ENCODE measurements around the gene FADS6.
A peak's percentile ranks its signal among the peaks of the same experiment; 100 is the strongest.

The FADS6 gene

GRCh38 chr17:74877592-74878548 lies 15.6 kb downstream of the FADS6 start:
- no peak overlapping the region for H3K4me3 ChIP-seq (ENCODE audit: control insufficient read depth, low read depth, low read length)
- TF ChIP-seq CTCF (IDR thresholded peaks at IDR 0.05; ENCODE audit: control insufficient read depth, insufficient read depth, low read depth, low read length, missing control alignments) = no peak
- no peak for DNase-seq (ENCODE audit: low read depth)

- no peak for TF ChIP-seq CTCF (IDR thresholded peaks at IDR 0.05; ENCODE audit: control insufficient read depth, insufficient read depth, low read depth, low read length, missing control alignments)
- no peak for DNase-seq (ENCODE audit: low read depth)
- H3K4me3 ChIP-seq (ENCODE audit: control insufficient read depth, low read depth, low read length) = no peak overlapping the region
Observed at GRCh38 chr17:74875977-74876593, 17.3 kb downstream of the FADS6 start.

- DNase-seq (ENCODE audit: low read depth) = no peak
- H3K4me3 ChIP-seq (ENCODE audit: control insufficient read depth, low read depth, low read length) = no peak overlapping the region
- no peak for TF ChIP-seq CTCF (IDR thresholded peaks at IDR 0.05; ENCODE audit: control insufficient read depth, insufficient read depth, low read depth, low read length, missing control alignments)
Observed at GRCh38 chr17:74875155-74875976, 18.1 kb downstream of the FADS6 start.

- no peak for TF ChIP-seq CTCF (IDR thresholded peaks at IDR 0.05; ENCODE audit: control insufficient read depth, insufficient read depth, low read depth, low read length, missing control alignments)
- no peak for DNase-seq (ENCODE audit: low read depth)
- H3K4me3 ChIP-seq (ENCODE audit: control insufficient read depth, low read depth, low read length) = no peak overlapping the region
Observed at GRCh38 chr17:74874615-74875037, 18.8 kb downstream of the FADS6 start.

- no peak for TF ChIP-seq CTCF (IDR thresholded peaks at IDR 0.05; ENCODE audit: control insufficient read depth, insufficient read depth, low read depth, low read length, missing control alignments)
- H3K4me3 ChIP-seq (ENCODE audit: control insufficient read depth, low read depth, low read length) = peak overlapping the region; percentile 77
- no peak for DNase-seq (ENCODE audit: low read depth)
Observed at GRCh38 chr17:74873874-74874614, 19.4 kb downstream of the FADS6 start.

Data from AG09309 (cell line).